HG02973 (cell line): Measurements from ENCODE around the gene POMGNT2.
A peak's percentile ranks its signal among the peaks of the same experiment; 100 is the strongest.

ENCODE experiments used
- ATAC-seq: cut with Tn5 transposase; IDR thresholded peaks from one replicate; pipeline ENCODE4 v1.9.1; 2021; ENCODE audit warnings: moderate library complexity; ENCODE audit not compliant: unreplicated experiment

The POMGNT2 gene

GRCh38 chr3:43105596-43106292 is at the start of gene POMGNT2:
POMGNT2 (minus strand) TSS chr3:43106079; CDS start chr3:43081431, 24,648 bp downstream.
- peak; percentile 88 for ATAC-seq

- ATAC-seq: no peak
Measured at GRCh38 chr3:43154980-43155379, 49.1 kb upstream of the POMGNT2 start.

GRCh38 chr3:43153216-43154083 is 47.6 kb upstream of the POMGNT2 start:
- ATAC-seq: no peak

GRCh38 chr3:43152649-43153048 is 46.8 kb upstream of the POMGNT2 start:
- no peak for ATAC-seq

GRCh38 chr3:43148033-43148432 is 42.2 kb upstream of the POMGNT2 start:
- no peak for ATAC-seq

GRCh38 chr3:43146599-43146998 is 40.7 kb upstream of the POMGNT2 start:
- no peak for ATAC-seq

- ATAC-seq: no peak
Measured at GRCh38 chr3:43144761-43145490, 39.0 kb upstream of the POMGNT2 start.

- no peak for ATAC-seq
Measured at GRCh38 chr3:43142472-43142871, 36.6 kb upstream of the POMGNT2 start.

GRCh38 chr3:43138488-43139231 is 32.8 kb upstream of the POMGNT2 start:
- no peak for ATAC-seq

GRCh38 chr3:43132870-43133636 is 27.2 kb upstream of the POMGNT2 start:
- no peak for ATAC-seq

- ATAC-seq: no peak
Measured at GRCh38 chr3:43132193-43132592, 26.3 kb upstream of the POMGNT2 start.

GRCh38 chr3:43128464-43128863 is 22.6 kb upstream of the POMGNT2 start:
- no peak for ATAC-seq

- ATAC-seq: no peak
Measured at GRCh38 chr3:43126536-43126935, 20.7 kb upstream of the POMGNT2 start.

- ATAC-seq: no peak
Measured at GRCh38 chr3:43123895-43124294, 18.0 kb upstream of the POMGNT2 start.

GRCh38 chr3:43120937-43121336 is 15.1 kb upstream of the POMGNT2 start:
- no peak for ATAC-seq

GRCh38 chr3:43117257-43117656 is 11.4 kb upstream of the POMGNT2 start:
- ATAC-seq: no peak

GRCh38 chr3:43113671-43114070 is 7.8 kb upstream of the POMGNT2 start:
- no peak for ATAC-seq

GRCh38 chr3:43106293-43106628 is 382 bp upstream of the POMGNT2 start:
- ATAC-seq: no peak

GRCh38 chr3:43104660-43105595 is 951 bp downstream of the POMGNT2 start:
- no peak for ATAC-seq
